Breast epithelium (tissue), 4 donors: Measurements from ENCODE around the gene FBXL15. TPM values are rescaled to one million over a fixed set of nuclear protein-coding genes. Genes with fewer than 3 reads are reported as not detected.
A peak's percentile ranks its signal among the peaks of the same experiment; 100 is the strongest.

Source experiments
- DNase-seq, 2 donors: peaks; one replicate each; pipeline ENCODE4 v3.0.0-alpha.2; 2019; ENCODE audit warnings: low spot score in 2 of 2
- H3K27ac ChIP-seq, 2 donors: fragments of 200-600 bp; sonication (generic) in 1 of 2; one replicate each; pipeline ENCODE4 v1.5.1; 2016 to 2019; ENCODE audit warnings: mild to moderate bottlenecking in 1 of 2
- H3K27me3 ChIP-seq, 2 donors: fragments of 200-600 bp; sonication (generic) in 1 of 2; one replicate each; pipeline versions ENCODE4 v1.5.1 to v1.6.0; 2017 to 2019; ENCODE audit warnings: control low read depth in 1 of 2, mild to moderate bottlenecking in 1 of 2
- H3K36me3 ChIP-seq: fragments of 200-600 bp; one replicate; pipeline ENCODE4 v1.5.1; 2019
- H3K4me1 ChIP-seq, 2 donors: fragments of 200-600 bp; sonication (generic); one replicate each; pipeline ENCODE4 v1.5.1; 2016 to 2019; ENCODE audit warnings: control low read depth in 1 of 2
- H3K4me3 ChIP-seq, 3 donors: fragments of 200-600 bp; sonication (generic); 1 replicate in 2 of 3; 2 replicates in 1 of 3; pipeline ENCODE4 v1.5.1; 2016 to 2019; ENCODE audit warnings: mild to moderate bottlenecking in 3 of 3, moderate library complexity in 2 of 3
- H3K9me3 ChIP-seq, 2 donors: fragments of 200-600 bp; sonication (generic) in 1 of 2; one replicate each; pipeline ENCODE4 v1.5.1; 2016 to 2019; ENCODE audit warnings: control low read depth in 1 of 2
- POLR2A ChIP-seq: fragments of 450-650 bp; IDR thresholded peaks from one replicate; pipeline ENCODE4 v1.6.1; 2016; ENCODE audit warnings: antibody characterized with exemption, mild to moderate bottlenecking, moderate library complexity
- POLR2AphosphoS5 ChIP-seq, 3 donors: sonication (generic); formaldehyde crosslinking; IDR thresholded peaks; one replicate each; pipeline ENCODE4 v1.6.1; 2017; ENCODE audit warnings: antibody characterized with exemption in 3 of 3
- intact Hi-C: fragments of 100-400 bp; cut with DNase I; formaldehyde crosslinking; loops from one replicate; pipeline ENCODE4 v1.15.1; 2023; ENCODE audit warnings: low total_unique reads
- total RNA-seq, 3 donors: library from RNA; depleted of rRNA; stranded (reverse); fragments of >200 nt; gene quantifications; one replicate each; pipeline ENCODE4 v1.1.0, GENCODE V29; 2016
- TF ChIP-seq, protein P1 (sequence below), 3 donors: fragments of 450-650 bp; IDR thresholded peaks; one replicate each; pipeline ENCODE4 v1.5.1; 2016 to 2017; ENCODE audit warnings: antibody characterized with exemption in 3 of 3, mild to moderate bottlenecking in 3 of 3, moderate library complexity in 3 of 3

Gene FBXL15
- total RNA-seq, 3 donors from 2014 or later: 16.8 to 24.8 (median 21.0) TPM

DNA sequence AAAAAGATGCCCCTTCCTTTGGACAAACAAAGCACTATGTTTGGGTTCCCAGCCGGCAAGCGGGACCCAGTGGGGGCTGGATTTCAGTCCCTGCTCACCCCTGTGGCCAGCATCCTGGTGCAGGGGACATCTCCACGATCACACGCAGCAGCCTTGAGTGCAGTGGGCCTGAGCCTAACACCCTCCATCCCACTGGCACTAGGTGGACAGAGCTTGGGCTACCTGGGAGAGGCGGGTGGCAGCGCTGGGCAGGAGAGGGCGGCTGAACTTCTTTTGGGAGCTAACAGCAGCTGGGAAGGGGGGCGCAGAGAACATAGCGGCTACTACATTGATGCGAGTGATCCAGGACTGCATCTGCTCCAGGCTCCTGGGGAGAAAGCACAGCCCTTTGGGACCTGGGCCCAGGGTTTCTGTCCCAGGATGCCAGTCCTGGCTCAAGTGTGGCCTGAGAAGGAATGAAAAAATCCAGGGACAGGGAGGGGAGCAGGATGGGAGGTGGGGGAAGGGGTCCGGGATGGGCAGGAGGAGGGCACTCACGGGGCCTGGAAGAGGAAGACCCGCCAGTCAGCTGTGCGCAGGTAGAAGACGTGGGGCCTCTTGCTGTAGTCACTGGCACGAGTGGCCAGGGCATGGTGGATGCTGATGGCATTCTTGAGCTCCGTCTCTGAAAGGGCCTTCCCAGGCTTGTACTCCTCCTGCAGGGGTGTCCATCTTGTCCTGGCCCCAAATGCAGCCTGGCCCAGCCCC is 16.1 kb upstream of the FBXL15 start:
- no peaks in the 10 kb centered on the region for H3K36me3 ChIP-seq
- TF ChIP-seq POLR2AphosphoS5 (IDR thresholded peaks at IDR 0.05) (no peak), POLR2A (no peak)
- TF ChIP-seq, protein P1, sequence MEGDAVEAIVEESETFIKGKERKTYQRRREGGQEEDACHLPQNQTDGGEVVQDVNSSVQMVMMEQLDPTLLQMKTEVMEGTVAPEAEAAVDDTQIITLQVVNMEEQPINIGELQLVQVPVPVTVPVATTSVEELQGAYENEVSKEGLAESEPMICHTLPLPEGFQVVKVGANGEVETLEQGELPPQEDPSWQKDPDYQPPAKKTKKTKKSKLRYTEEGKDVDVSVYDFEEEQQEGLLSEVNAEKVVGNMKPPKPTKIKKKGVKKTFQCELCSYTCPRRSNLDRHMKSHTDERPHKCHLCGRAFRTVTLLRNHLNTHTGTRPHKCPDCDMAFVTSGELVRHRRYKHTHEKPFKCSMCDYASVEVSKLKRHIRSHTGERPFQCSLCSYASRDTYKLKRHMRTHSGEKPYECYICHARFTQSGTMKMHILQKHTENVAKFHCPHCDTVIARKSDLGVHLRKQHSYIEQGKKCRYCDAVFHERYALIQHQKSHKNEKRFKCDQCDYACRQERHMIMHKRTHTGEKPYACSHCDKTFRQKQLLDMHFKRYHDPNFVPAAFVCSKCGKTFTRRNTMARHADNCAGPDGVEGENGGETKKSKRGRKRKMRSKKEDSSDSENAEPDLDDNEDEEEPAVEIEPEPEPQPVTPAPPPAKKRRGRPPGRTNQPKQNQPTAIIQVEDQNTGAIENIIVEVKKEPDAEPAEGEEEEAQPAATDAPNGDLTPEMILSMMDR (IDR thresholded peaks at IDR 0.05): no peak
- peaks cover 0 to 4% of the 10 kb centered on the region in 2 donors for H3K4me1 ChIP-seq
- intact Hi-C loops: loop anchor here (10.0 kb wide), 1 partner anchor 250 kb away; the partner anchor contains the start of gene NOLC1
- H3K9me3 ChIP-seq: no peaks in the 10 kb centered on the region
- H3K27me3 ChIP-seq: peaks cover 2 to 19% of the 10 kb centered on the region in 2 donors
- no peak overlapping the region for H3K27ac ChIP-seq
- DNase-seq: no peak
- H3K4me3 ChIP-seq: no peak overlapping the region

DNA sequence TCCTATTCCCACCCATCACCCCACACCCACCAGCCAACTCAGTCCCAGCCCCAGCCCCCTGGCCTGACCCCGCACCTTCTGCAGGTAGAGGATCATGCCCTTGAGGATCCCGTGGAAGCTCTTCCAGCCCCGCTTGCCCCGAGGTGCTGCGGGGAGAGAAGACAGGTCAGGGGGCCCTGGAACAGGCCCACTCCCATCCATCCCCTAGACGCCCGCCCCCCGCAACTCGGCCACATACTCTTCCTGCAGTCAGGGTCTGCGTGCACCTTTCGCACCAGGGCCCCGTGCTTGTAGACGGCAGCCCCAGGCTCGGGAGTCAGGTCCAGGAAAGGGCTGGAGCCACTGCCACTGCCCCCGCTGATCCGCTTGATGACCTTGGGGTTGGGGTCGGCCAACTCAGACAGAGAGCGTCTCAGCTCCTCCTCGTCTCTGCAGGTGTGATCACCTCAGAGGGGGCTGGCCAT is 15.5 kb upstream of the FBXL15 start:
- Histone ChIP-seq H3K4me1 (no peaks in the 10 kb centered on the region), H3K36me3 (no peaks in the 10 kb centered on the region), H3K27ac (no peak overlapping the region), H3K27me3 (peaks cover 2 to 25% of the 10 kb centered on the region in 2 donors), H3K9me3 (no peaks in the 10 kb centered on the region), H3K4me3 (no peak overlapping the region)
- TF ChIP-seq POLR2A: no peak
- no peak for DNase-seq
- intact Hi-C loops: loop anchor here (10.0 kb wide), 1 partner anchor 250 kb away; the partner anchor contains the start of gene NOLC1

DNA sequence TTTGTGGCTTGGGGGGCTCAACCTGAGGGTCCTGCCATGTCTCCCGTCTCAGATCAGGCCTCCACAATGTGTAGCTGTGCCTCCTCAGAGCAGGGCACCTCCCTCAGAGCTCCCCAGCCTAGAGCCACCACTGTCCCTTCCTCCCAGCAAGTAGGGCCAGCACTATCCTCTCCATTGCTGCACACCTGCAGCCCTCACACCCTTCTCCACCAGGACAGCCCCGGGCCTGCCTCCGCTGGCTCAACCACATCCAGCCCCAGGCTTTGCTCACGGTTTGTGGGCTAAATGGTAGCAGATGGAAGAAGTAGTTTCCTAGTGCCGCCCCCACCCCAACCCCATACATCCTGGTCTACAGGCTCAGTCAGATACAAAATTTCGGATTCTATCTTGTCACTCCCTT is 15.0 kb upstream of the FBXL15 start:
- peaks cover 2 to 30% of the 10 kb centered on the region in 2 donors for H3K27me3 ChIP-seq
- TF ChIP-seq POLR2A (no peak), POLR2AphosphoS5 (IDR thresholded peaks at IDR 0.05) (no peak)
- TF ChIP-seq, protein P1 (IDR thresholded peaks at IDR 0.05): no peak
- no peaks in the 10 kb centered on the region for H3K36me3 ChIP-seq
- intact Hi-C loops: loop anchor here (10.0 kb wide), 1 partner anchor 251 kb away; the partner anchor contains the start of gene NOLC1
- DNase-seq: no peak
- no peaks in the 10 kb centered on the region for H3K9me3 ChIP-seq
- no peaks in the 10 kb centered on the region for H3K4me1 ChIP-seq
- no peak overlapping the region for H3K4me3 ChIP-seq
- H3K27ac ChIP-seq: no peak overlapping the region

DNA sequence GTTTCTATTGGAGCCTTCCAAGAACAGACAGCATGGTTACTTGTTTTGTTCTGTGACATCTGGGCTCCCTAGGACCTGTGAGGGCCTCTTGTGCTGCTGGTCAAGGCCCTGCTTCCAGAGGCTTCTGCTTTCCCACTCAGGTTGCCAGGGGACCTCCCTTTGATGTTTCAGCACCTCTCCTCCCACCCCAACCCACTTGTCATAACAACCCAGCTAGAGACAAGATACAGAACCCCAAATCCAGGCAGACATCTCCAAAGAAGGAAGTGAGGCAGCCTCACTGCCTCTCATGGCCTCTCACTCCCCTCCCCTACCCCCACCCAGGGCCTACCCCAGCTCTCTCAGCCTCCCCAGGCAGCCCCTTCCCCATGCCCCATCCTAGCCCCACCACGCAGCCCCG is 13.8 kb upstream of the FBXL15 start:
- no peak for DNase-seq
- intact Hi-C loops: loop anchor here (10.0 kb wide), 1 partner anchor 252 kb away; the partner anchor contains the start of gene NOLC1
- TF ChIP-seq POLR2AphosphoS5 (IDR thresholded peaks at IDR 0.05): no peak
- TF ChIP-seq POLR2A: no peak
- TF ChIP-seq, protein P1 (IDR thresholded peaks at IDR 0.05): no peak
- H3K4me1 ChIP-seq: no peaks in the 10 kb centered on the region
- no peak overlapping the region for H3K4me3 ChIP-seq
- H3K27ac ChIP-seq: no peak overlapping the region
- H3K9me3 ChIP-seq: no peaks in the 10 kb centered on the region
- peaks cover 2 to 41% of the 10 kb centered on the region in 2 donors for H3K27me3 ChIP-seq
- no peaks in the 10 kb centered on the region for H3K36me3 ChIP-seq

DNA sequence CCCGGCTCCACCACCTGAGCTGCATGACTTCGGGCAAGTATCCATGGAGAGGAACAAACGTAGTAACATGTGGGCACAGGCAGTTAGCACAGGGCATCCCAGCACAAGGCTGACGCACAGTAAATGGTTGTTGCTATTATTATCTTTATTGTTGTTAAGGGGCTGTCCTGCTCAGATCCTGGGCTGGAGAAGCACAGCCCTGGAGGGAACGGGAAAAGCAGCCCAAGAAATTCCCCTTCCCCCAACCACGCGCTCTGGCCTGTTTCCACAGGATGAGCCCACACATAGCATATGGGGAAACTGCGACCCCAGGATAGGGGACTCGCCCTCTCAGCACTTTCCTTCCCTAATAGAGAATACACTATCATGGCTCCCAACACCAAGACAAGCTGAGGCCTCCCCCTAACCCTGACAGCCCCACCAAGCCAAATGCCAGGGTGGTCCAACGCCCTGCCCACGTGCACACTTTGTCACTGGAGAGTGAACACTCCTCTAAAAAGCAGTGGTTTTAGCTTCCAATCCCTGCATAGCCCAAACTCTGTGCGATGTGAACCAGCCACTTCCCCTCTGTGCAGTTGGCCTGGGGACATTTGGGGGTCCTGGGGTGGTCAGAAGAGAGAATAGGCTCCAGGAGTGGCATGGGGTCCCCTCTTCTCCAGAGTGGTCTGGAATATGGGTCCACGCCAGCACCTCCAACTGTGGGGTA is 13.1 kb upstream of the FBXL15 start:
- H3K36me3 ChIP-seq: no peaks in the 10 kb centered on the region
- TF ChIP-seq POLR2AphosphoS5 (IDR thresholded peaks at IDR 0.05): no peak
- TF ChIP-seq, protein P1 (IDR thresholded peaks at IDR 0.05): no peak
- TF ChIP-seq POLR2A: no peak
- H3K4me1 ChIP-seq: no peaks in the 10 kb centered on the region
- H3K27ac ChIP-seq: peak overlapping the region in 1 of 2 donors; percentile 55
- no peaks in the 10 kb centered on the region for H3K9me3 ChIP-seq
- intact Hi-C loops: loop anchor here (10.0 kb wide), 1 partner anchor 253 kb away; the partner anchor contains the start of gene NOLC1
- H3K4me3 ChIP-seq: peak overlapping the region in 1 of 3 donors; percentile 65
- no peak for DNase-seq
- peaks cover 2 to 49% of the 10 kb centered on the region in 2 donors for H3K27me3 ChIP-seq
